DMS53 treated with DMSO at 0.1 percent for 48 hours (cell line): Measurements from ENCODE around the gene MYH15.

ENCODE experiments used
- DNase-seq: peaks from one replicate; lab custom pipeline; 2025; ENCODE audit not compliant: unreplicated experiment; lab: John Stamatoyannopoulos, UW

MYH15 gene

DNA sequence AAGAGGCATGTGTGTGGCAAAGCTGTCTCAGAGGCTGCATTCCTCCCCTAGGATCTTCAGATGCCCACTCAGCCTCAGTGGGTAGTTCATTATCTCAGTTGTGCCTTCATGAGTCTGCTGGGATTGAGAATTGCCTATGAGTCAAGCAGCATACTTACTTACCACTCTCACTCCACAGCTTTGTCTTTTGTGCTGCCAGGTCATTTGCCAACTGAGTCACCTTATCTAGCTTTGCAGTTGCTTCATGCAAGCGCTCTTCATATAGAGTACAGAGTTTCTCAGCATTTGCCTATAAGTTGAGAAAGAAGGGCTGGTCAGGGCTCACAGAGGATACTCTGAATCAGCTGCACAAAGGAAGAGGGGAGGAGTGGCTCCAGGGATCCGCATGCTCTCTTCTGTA is 89.5 kb downstream of the MYH15 start:
- DNase-seq: no peak

DNA sequence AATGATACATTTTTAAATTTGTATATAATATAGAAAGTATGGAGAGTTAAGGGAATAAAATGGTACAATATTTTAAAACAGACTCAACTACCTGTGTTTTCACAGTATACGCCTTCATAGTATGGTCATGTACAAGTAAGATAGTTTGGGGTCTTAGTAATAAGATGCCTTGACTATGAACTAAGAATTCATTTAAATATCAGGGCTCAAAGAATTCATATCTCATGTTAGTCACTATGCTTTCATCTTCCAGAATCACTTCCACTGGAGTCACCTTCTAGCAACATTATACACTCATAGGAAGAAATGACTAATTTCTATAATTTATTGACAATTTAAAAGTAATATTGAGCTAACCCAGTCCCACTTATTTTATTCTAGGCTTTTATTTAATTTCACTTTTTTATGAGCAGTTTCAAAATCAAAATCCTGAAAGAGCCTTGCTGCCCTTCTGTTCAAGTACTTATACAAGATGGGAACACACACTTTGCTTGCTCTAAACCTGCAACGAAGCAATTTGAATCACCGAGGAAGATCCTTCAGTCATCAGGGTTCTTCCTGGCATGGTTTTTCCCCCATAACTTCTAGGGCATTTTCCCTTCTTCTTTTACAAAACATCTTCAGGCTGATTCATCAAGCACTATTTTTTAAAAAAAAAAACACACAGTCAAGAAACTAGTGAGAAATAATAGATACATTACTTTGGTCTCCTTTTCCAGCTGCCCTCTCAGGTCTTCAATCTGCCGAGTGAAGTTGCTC is 94.1 kb downstream of the MYH15 start:
- no peak for DNase-seq

GRCh38 chr3:108415661-108416060 is 94.7 kb downstream of the MYH15 start:
- DNase-seq: no peak

DNA sequence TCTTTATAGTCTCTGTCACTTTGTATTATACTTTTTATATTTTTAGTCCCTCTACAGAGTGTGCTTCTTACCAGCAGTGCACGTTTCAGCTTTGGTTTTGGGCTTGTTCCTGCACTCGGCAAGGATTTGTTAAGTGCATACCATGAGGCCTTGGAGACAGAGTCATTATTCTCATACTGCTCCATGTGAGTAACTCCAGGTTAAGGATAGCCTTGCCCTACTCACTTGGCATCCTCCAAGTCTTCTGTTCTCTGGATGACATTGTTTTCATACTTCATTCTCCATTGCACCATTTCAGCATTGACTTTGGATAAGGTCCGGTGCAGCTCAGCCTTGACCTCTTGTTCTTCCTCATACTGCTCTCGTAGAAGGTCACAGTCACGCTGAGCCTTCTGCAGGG is 96.4 kb downstream of the MYH15 start:
- DNase-seq: no peak

- peak; percentile 28 for DNase-seq
Measured at GRCh38 chr3:108412121-108412750, 98.2 kb downstream of the MYH15 start.

DNA sequence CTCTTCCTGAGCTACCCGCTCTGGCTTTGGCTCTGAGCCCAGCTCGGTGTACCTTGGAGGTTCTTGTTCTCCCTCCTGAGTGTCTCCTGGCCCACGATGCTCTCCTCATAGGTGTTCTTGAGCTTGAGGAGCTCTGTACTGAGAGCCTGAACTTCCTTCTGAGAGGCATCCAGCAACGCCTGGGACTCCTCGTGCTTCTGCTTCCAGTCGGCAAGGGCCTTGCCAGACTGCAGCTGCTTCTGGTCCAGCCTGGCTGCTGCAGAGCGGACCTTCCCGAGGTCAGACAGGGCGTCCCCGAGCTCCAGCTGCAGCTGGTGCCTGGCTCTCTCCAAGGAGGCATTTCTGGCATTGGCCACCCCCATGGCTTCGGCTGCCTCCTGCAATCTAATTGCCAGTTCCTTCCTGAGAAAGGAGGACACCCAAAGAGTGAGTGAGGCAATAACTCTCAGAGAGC is 99.8 kb downstream of the MYH15 start:
- DNase-seq: no peak

DNA sequence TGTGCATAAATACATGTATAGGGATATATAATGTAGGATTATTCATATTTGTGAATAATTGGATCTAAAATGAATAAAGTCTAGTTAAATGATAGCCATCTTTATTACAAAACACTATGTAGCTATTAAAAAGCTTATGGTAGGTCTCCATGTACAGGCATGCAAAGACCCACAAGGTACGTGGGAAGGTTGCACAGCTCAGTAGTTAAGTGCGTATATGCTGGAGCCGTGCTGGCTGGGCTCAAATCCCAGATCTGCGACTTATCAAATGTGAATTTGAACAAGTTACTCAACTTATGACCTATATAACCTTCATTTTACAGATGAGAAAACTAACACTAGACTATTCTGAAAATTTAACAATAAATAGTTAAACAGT is 100.6 kb downstream of the MYH15 start:
- DNase-seq: no peak

GRCh38 chr3:108408883-108409799 is 101.3 kb downstream of the MYH15 start:
- no peak for DNase-seq

DNA sequence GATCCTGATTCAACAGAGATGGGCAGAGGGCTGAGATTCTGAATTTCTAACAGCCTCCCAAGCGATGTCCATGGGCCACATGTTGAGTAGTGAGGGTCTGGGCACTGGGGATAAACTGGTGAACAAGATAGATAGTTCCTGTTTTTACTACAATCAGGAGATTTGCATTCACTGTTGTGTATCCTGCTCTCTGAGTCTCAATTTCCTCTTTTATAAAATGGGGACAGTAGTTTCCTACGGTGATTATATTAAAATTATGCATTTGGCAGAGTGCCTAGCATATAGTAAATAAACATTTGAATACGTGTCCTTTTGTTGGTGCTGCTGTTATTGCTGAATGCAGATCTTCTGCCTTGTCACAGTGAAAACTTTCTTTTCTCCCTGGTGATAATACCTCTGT is 102.5 kb downstream of the MYH15 start:
- no peak for DNase-seq

DNA sequence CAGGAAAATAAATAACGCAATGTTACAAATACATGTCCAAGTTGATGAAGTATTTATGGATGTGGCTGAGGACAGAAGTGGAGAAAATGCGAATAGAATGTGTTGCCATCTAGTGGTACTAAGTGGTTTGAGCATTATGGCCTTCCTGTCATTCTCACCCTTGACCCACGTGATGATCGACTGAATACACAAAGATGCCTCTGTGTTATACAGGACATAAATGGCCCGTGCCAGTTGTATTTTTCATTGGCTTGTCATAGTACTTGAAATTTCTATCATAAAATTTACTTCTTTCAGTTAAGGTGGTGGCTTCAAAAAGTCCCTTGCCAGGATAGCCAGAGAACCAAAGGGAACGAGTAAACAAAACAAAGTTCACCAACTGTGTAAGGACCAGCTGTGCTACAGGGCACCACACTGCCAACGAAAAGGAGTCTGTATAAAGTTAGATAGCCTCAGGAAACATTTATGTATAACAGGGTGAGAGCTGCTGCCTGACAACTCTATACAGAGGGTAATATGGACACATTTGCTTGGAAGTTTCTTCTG is 103.7 kb downstream of the MYH15 start:
- no peak for DNase-seq

DNA sequence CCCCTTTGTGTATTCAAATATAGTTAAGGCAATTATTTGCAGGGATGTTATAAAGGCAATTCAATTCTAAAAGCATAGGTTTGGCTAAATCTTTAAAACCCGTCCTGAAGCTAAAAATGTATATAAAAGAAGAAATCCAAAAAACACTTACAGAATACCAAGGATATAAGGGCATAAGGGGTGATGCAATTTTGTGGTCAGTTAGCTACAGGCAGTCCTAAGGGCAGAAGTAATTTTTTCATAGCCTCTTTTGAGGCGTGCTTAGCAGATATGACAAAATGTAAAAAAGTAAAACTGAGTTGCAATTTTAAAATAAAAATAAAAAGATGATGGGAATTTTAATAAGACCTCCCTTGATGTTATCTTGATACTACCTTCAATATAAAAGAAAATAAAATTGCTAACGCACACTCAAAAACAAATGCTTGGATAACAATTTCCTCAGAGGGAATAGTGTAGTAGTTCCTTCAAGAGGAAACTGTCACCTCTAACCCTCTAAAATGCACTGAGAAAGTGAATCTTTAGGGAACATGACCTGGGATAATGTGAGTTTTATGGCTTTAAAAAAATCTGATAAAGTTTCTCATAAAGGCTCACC is 104.2 kb downstream of the MYH15 start:
- DNase-seq: no peak

GRCh38 chr3:108404368-108404767 is 106.0 kb downstream of the MYH15 start:
- DNase-seq: no peak

GRCh38 chr3:108403686-108404345 is 106.6 kb downstream of the MYH15 start:
- DNase-seq: no peak

DNA sequence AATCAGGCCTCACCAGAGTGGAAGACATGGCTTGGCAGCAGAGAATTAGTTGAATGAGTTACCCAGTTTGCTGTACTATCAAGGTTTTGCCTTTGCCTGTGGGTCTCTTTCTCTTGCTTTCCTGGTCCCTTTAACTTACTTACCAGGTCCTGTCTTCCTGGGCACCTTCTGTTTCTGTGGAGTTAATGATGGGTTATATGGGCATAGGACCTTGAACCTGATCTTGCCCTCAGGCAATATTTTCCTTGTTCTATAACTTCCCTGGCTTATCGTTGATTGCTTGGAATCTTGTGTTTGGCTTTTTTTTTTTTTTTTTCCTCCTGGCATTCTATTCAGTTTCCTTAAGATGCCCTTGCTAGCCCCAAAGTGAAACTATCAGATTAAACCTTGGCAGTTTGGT is 107.2 kb downstream of the MYH15 start:
- no peak for DNase-seq

GRCh38 chr3:108401836-108402235 is 108.6 kb downstream of the MYH15 start:
- DNase-seq: no peak

- no peak for DNase-seq
Measured at GRCh38 chr3:108398510-108398909, 111.9 kb downstream of the MYH15 start.

GRCh38 chr3:108396336-108396735 is 114.1 kb downstream of the MYH15 start:
- DNase-seq: no peak

- DNase-seq: no peak
Measured at GRCh38 chr3:108394563-108394962, 115.8 kb downstream of the MYH15 start.

DNA sequence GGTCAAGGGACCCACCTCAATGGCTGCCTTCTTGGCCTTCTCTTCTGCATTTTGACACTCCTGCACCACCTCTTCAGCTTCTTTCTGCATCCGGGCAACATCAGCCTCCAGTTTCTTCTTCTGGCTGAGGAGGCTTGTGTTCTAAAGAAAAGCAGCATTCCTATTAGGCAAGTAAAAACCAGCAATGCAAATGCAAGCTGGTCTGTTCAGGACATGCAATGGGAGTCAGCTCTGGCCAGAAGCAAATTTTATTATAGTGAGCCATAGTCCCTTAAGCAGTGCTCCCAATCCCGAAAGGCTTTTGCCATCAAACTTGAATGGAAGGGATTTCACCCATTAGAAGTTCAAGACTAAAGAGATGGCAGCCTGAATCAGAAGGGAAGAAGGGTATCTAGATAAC is 116.4 kb downstream of the MYH15 start:
- no peak for DNase-seq

GRCh38 chr3:108393128-108393900 is 117.1 kb downstream of the MYH15 start:
- no peak for DNase-seq
